Neural cell (in vitro differentiated cells): Measurements from ENCODE around the gene PSMC4. TPM values are rescaled to one million over a fixed set of nuclear protein-coding genes. Genes with fewer than 3 reads are reported as not detected.

Experiments used
- H2AFZ ChIP-seq: fragments of 200-600, 300-800 bp; sonication (generic), shearing (Covaris generic); 2 replicates; pipeline ENCODE4 v1.6.0; 2014; ENCODE audit warnings: low read depth, mild to moderate bottlenecking, antibody characterized with exemption, low read length, moderate library complexity
- H3F3A ChIP-seq: fragments of 200-600 bp; shearing (Covaris generic); 2 replicates; pipeline ENCODE4 v1.6.1; 2016; ENCODE audit warnings: mild to moderate bottlenecking, moderate library complexity, mixed read lengths, antibody characterized with exemption, low read length; ENCODE audit not compliant: insufficient read depth, poor library complexity, severe bottlenecking
- H3K27ac ChIP-seq: fragments of 200-600, 300-800 bp; sonication (generic), shearing (Covaris generic); 2 replicates; pipeline ENCODE4 v1.5.1; 2014; ENCODE audit warnings: mild to moderate bottlenecking, low read length, moderate library complexity
- H3K27me3 ChIP-seq: fragments of 300-800, 200-600 bp; sonication (generic), shearing (Covaris generic); 2 replicates; pipeline ENCODE4 v1.6.0; 2014; ENCODE audit warnings: mild to moderate bottlenecking, low read depth, low read length, moderate library complexity; ENCODE audit not compliant: insufficient read depth
- H3K36me3 ChIP-seq: fragments of 300-800, 200-600 bp; sonication (generic), shearing (Covaris generic); 2 replicates; pipeline ENCODE4 v1.5.1; 2014; ENCODE audit warnings: mild to moderate bottlenecking, antibody characterized with exemption, low read length, moderate library complexity; ENCODE audit not compliant: insufficient read depth
- H3K4me2 ChIP-seq: fragments of 300-800, 200-600 bp; sonication (generic), shearing (Covaris generic); 2 replicates; pipeline ENCODE4 v1.6.0; 2014; ENCODE audit warnings: mild to moderate bottlenecking, low read length
- H3K4me3 ChIP-seq: fragments of 300-800, 200-600 bp; sonication (generic), shearing (Covaris generic); 2 replicates; pipeline ENCODE4 v1.5.1; 2014; ENCODE audit warnings: mild to moderate bottlenecking, low read length, moderate library complexity
- H3K79me2 ChIP-seq: fragments of 200-600 bp; shearing (Covaris generic); replicated peaks from 2 replicates; pipeline ENCODE4 v1.6.0; 2014; ENCODE audit warnings: mild to moderate bottlenecking, low read length, moderate library complexity; ENCODE audit not compliant: insufficient read depth
- H3K9ac ChIP-seq: fragments of 300-800, 200-600 bp; sonication (generic), shearing (Covaris generic); 2 replicates; pipeline ENCODE4 v1.6.1; 2016; ENCODE audit warnings: mild to moderate bottlenecking, low read length, mixed read lengths
- H3K9me2 ChIP-seq: fragments of 200-600 bp; shearing (Covaris generic); 2 replicates; pipeline ENCODE4 v1.6.1; 2016; ENCODE audit warnings: mild to moderate bottlenecking, low read length, mixed read lengths; ENCODE audit not compliant: insufficient read depth
- H3K9me3 ChIP-seq: fragments of 200-600, 300-800 bp; sonication (generic), shearing (Covaris generic); 2 replicates; pipeline ENCODE4 v1.6.1; 2016; ENCODE audit warnings: mild to moderate bottlenecking, mixed run types, low read length, moderate library complexity, mixed read lengths
- H4K20me1 ChIP-seq: fragments of 200-600 bp; shearing (Covaris generic); 2 replicates; pipeline ENCODE4 v1.6.1; 2016; ENCODE audit warnings: mild to moderate bottlenecking, mixed run types; ENCODE audit not compliant: insufficient read depth
- EP300 ChIP-seq: fragments of 450-650 bp; conservative IDR thresholded peaks from 2 replicates; pipeline ENCODE4 v1.6.1; 2014; ENCODE audit warnings: antibody characterized with exemption, mild to moderate bottlenecking, moderate library complexity; ENCODE audit not compliant: poor library complexity, severe bottlenecking
- EZH2 ChIP-seq: fragments of 200-600, 300-800 bp; shearing (Covaris generic), sonication (generic); IDR thresholded peaks from 2 replicates; pipeline ENCODE4 v1.6.1; 2014; ENCODE audit warnings: antibody characterized with exemption, low read length, borderline replicate concordance, mild to moderate bottlenecking; ENCODE audit not compliant: insufficient read depth, poor library complexity, severe bottlenecking
- MXI1 ChIP-seq: fragments of 450-650 bp; conservative IDR thresholded peaks from 2 replicates; pipeline ENCODE4 v1.6.1; 2014; ENCODE audit warnings: antibody characterized with exemption, mild to moderate bottlenecking; ENCODE audit not compliant: poor library complexity, severe bottlenecking
- POLR2AphosphoS5 ChIP-seq: IDR thresholded peaks from 2 replicates; pipeline ENCODE4 v1.6.1; 2012
- RAD21 ChIP-seq: fragments of 450-650 bp; conservative IDR thresholded peaks from 2 replicates; pipeline ENCODE4 v1.6.1; 2014; ENCODE audit warnings: antibody characterized with exemption, mild to moderate bottlenecking, moderate library complexity
- SMC3 ChIP-seq: fragments of 450-650 bp; conservative IDR thresholded peaks from 2 replicates; pipeline ENCODE4 v1.6.1; 2014; ENCODE audit warnings: antibody characterized with exemption, mild to moderate bottlenecking, moderate library complexity; ENCODE audit not compliant: poor library complexity
- TAF1 ChIP-seq: IDR thresholded peaks from 2 replicates; pipeline ENCODE4 v1.6.1; 2012; ENCODE audit warnings: low read depth
- polyA plus RNA-seq: library from polyadenylated mRNA; depleted of rRNA; stranded (reverse); fragments of >200 nt; gene quantifications from 2 replicates; pipeline ENCODE4 v1.2.3, GENCODE V29; 2014
- TF ChIP-seq, protein P1 (sequence below): fragments of 450-650 bp; IDR thresholded peaks from 2 replicates; pipeline ENCODE4 v1.5.1; 2014; ENCODE audit warnings: antibody characterized with exemption, mild to moderate bottlenecking, moderate library complexity; ENCODE audit not compliant: poor library complexity, severe bottlenecking
- TF ChIP-seq, protein P2 (sequence below): IDR thresholded peaks from 2 replicates; pipeline ENCODE4 v1.6.1; 2012; ENCODE audit warnings: borderline replicate concordance

PSMC4 gene
- polyA plus RNA-seq, 1 donor from 2014 or later, result 151 TPM

DNA sequence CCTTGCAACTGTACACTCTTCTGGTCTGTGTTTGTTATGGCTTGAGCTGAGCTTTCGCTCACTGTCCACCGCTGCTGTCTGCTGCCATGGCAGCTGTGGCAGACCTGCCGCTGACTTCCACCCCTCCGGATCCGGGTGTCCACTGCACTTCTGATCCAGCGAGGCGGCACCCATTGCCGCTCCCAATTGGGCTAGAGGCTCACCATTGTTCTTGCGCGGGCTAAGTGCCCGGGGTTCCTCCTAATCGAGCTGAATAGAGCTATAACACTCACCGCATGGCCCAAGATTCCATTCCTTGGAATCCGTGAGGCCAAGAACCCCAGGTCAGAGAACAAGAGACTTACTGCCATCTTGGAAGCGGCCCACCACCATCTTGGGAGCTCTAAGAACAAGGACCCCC, 2.2 kb upstream of the PSMC4 start:
- no peak overlapping the region for H2AFZ ChIP-seq
- no peaks in the 10 kb centered on the region for H3K27me3 ChIP-seq
- H3K4me3 ChIP-seq, result no peak overlapping the region
- no peaks in the 10 kb centered on the region for H4K20me1 ChIP-seq
- H3K79me2 ChIP-seq, result peaks cover 15% of the 10 kb centered on the region
- H3K9me3 ChIP-seq, result no peaks in the 10 kb centered on the region
- no peak overlapping the region for H3K9ac ChIP-seq
- TF ChIP-seq RAD21, result no peak
- TF ChIP-seq POLR2AphosphoS5, result no peak
- TF ChIP-seq SMC3, result no peak
- no peak for TF ChIP-seq EP300
- TF ChIP-seq, protein P1, sequence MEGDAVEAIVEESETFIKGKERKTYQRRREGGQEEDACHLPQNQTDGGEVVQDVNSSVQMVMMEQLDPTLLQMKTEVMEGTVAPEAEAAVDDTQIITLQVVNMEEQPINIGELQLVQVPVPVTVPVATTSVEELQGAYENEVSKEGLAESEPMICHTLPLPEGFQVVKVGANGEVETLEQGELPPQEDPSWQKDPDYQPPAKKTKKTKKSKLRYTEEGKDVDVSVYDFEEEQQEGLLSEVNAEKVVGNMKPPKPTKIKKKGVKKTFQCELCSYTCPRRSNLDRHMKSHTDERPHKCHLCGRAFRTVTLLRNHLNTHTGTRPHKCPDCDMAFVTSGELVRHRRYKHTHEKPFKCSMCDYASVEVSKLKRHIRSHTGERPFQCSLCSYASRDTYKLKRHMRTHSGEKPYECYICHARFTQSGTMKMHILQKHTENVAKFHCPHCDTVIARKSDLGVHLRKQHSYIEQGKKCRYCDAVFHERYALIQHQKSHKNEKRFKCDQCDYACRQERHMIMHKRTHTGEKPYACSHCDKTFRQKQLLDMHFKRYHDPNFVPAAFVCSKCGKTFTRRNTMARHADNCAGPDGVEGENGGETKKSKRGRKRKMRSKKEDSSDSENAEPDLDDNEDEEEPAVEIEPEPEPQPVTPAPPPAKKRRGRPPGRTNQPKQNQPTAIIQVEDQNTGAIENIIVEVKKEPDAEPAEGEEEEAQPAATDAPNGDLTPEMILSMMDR, result no peak
- TF ChIP-seq EZH2, result no peak
- TF ChIP-seq, protein P2, sequence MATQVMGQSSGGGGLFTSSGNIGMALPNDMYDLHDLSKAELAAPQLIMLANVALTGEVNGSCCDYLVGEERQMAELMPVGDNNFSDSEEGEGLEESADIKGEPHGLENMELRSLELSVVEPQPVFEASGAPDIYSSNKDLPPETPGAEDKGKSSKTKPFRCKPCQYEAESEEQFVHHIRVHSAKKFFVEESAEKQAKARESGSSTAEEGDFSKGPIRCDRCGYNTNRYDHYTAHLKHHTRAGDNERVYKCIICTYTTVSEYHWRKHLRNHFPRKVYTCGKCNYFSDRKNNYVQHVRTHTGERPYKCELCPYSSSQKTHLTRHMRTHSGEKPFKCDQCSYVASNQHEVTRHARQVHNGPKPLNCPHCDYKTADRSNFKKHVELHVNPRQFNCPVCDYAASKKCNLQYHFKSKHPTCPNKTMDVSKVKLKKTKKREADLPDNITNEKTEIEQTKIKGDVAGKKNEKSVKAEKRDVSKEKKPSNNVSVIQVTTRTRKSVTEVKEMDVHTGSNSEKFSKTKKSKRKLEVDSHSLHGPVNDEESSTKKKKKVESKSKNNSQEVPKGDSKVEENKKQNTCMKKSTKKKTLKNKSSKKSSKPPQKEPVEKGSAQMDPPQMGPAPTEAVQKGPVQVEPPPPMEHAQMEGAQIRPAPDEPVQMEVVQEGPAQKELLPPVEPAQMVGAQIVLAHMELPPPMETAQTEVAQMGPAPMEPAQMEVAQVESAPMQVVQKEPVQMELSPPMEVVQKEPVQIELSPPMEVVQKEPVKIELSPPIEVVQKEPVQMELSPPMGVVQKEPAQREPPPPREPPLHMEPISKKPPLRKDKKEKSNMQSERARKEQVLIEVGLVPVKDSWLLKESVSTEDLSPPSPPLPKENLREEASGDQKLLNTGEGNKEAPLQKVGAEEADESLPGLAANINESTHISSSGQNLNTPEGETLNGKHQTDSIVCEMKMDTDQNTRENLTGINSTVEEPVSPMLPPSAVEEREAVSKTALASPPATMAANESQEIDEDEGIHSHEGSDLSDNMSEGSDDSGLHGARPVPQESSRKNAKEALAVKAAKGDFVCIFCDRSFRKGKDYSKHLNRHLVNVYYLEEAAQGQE, result no peak
- TF ChIP-seq MXI1, result no peak
- TF ChIP-seq TAF1, result no peak
- no peaks in the 10 kb centered on the region for H3F3A ChIP-seq
- H3K9me2 ChIP-seq, result no peaks in the 10 kb centered on the region
- H3K27ac ChIP-seq, result no peak overlapping the region
- no peak overlapping the region for H3K4me2 ChIP-seq
- no peaks in the 10 kb centered on the region for H3K36me3 ChIP-seq

DNA sequence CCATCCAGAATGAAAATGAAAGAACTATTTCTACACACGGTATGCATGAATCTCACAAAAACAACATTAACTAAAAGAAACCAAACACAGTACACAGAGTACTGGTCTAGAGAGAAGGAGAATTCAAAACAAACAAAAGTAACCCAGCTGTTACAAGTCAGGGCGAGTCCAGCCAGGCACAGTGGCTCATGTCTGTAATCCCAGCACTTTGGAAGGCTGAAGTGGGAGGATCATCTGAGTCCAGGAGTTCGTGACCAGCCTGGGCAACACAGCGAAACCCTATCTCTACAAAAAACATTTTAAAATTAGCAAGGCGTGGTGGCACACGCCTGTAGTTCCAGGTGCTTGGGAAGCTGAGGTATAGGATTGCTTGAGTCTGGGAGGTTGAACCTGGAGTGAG, 1.7 kb upstream of the PSMC4 start:
- no peaks in the 10 kb centered on the region for H3K9me2 ChIP-seq
- H3K9ac ChIP-seq, result no peak overlapping the region
- H4K20me1 ChIP-seq, result no peaks in the 10 kb centered on the region
- no peak overlapping the region for H3K4me3 ChIP-seq
- H3K79me2 ChIP-seq, result peaks cover 15% of the 10 kb centered on the region
- no peak overlapping the region for H3K4me2 ChIP-seq
- no peaks in the 10 kb centered on the region for H3K9me3 ChIP-seq
- no peaks in the 10 kb centered on the region for H3K36me3 ChIP-seq
- TF ChIP-seq POLR2AphosphoS5, result no peak
- TF ChIP-seq EP300, result no peak
- TF ChIP-seq SMC3, result no peak
- TF ChIP-seq MXI1, result no peak
- no peak for TF ChIP-seq EZH2
- no peak for TF ChIP-seq TAF1
- TF ChIP-seq, protein P2, result no peak
- TF ChIP-seq RAD21, result no peak
- TF ChIP-seq, protein P1, result no peak
- H2AFZ ChIP-seq, result no peak overlapping the region
- no peak overlapping the region for H3K27ac ChIP-seq
- no peaks in the 10 kb centered on the region for H3K27me3 ChIP-seq
- no peaks in the 10 kb centered on the region for H3F3A ChIP-seq
